Measurements from ENCODE around the gene LGALS14. TPM values are rescaled to one million over a fixed set of nuclear protein-coding genes. Genes with fewer than 3 reads are reported as not detected.
"Not testable (repeated sequence)": the region's sequence is repeated elsewhere in the genome, so short reads cannot be mapped to it uniquely, and the experiment has no call there.

LGALS14 gene
- total RNA-seq, 1 donor, result not detected

DNA sequence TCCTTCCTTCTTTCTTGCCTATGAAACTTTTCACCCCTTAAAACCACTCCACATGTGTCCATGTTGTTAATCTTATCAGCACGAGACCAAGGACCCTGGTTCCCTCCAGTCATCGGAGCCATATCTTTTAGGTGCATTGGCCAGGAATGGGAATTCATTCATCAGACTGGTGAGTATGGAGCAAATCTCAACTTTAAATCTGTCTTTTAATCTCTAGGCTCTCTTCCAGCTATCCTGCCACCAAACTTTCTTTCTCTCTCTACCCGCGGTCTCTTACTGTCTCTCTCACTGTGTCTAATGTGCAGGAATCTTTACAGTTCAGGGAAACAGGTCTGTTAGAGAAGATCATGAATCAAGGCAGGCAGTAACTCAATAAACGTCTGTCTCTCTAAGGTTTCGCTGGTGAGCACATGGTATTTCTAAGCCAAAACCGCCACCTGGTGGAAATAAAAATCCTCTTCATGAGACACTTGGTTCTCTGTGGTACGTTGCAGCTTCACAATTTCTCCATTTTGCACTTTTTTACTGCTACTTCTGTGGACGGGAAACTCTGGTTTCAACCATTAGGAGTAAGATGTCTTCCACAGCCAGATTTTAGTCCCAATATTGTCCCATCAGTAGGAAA is 32.4 kb upstream of the LGALS14 start:
- DNase-seq (ENCODE audit: low read depth), result peak; percentile 47
- peak; percentile 54 for TF ChIP-seq CTCF (IDR thresholded peaks at IDR 0.05; ENCODE audit: insufficient read depth, low read depth, low read length)
- H3K4me3 ChIP-seq (ENCODE audit: low read depth, low read length), result no peak overlapping the region

GRCh38 chr19:39672473-39672872 is 31.8 kb upstream of the LGALS14 start:
- DNase-seq (ENCODE audit: low read depth), result no peak
- no peak for TF ChIP-seq CTCF (IDR thresholded peaks at IDR 0.05; ENCODE audit: insufficient read depth, low read depth, low read length)
- no peak overlapping the region for H3K4me3 ChIP-seq (ENCODE audit: low read depth, low read length)

DNA sequence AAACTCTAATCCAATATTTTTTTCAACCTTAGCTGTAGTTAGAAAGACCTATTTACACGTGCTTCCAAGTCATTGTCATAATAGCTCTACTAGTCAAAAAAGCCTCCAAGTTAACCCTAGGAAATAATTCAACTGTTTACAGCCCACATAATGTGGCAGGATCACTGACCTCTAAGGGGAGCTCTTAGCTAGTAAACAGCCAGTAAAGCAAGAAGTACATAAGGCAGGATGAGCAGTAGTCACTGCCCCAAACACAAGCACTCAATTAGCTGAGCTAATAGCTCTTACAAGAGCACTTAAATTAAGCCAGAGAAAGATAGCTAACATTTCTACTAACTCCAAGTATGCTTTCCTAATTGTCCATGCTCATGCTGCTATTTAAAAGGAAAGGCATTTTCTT is 30.4 kb upstream of the LGALS14 start:
- not testable (repeated sequence) for DNase-seq (ENCODE audit: low read depth); H3K4me3 ChIP-seq (ENCODE audit: low read depth, low read length)

DNA sequence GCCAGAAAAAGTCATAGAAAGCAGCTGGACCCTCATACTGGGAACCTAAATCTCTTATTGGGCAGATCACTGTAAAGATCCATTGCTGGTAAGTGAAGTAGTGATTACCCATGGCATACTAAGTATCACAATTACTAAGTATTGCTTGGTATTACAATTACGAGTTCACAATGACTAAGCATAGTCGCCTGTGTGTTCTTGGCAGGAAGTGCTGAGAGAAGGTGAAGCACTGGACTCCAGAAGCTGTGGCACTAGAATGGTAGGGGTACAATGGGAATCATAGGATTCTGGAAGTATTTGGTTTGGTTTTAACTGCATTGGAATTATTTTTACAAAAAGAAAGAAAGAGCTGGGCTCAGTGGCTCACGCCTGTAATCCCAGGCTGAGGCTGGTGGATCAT is 28.3 kb upstream of the LGALS14 start:
- no peak for DNase-seq (ENCODE audit: low read depth)
- no peak for TF ChIP-seq CTCF (IDR thresholded peaks at IDR 0.05; ENCODE audit: insufficient read depth, low read depth, low read length)
- H3K4me3 ChIP-seq (ENCODE audit: low read depth, low read length), result no peak overlapping the region

- no peak for DNase-seq (ENCODE audit: low read depth)
- no peak for TF ChIP-seq CTCF (IDR thresholded peaks at IDR 0.05; ENCODE audit: insufficient read depth, low read depth, low read length)
- no peak overlapping the region for H3K4me3 ChIP-seq (ENCODE audit: low read depth, low read length)
These were observed 26.1 kb upstream of the LGALS14 start for GRCh38 chr19:39677961-39678889.

GRCh38 chr19:39679056-39679790 is 25.1 kb upstream of the LGALS14 start:
- TF ChIP-seq CTCF (IDR thresholded peaks at IDR 0.05; ENCODE audit: insufficient read depth, low read depth, low read length), result no peak
- no peak overlapping the region for H3K4me3 ChIP-seq (ENCODE audit: low read depth, low read length)
- no peak for DNase-seq (ENCODE audit: low read depth)

DNA sequence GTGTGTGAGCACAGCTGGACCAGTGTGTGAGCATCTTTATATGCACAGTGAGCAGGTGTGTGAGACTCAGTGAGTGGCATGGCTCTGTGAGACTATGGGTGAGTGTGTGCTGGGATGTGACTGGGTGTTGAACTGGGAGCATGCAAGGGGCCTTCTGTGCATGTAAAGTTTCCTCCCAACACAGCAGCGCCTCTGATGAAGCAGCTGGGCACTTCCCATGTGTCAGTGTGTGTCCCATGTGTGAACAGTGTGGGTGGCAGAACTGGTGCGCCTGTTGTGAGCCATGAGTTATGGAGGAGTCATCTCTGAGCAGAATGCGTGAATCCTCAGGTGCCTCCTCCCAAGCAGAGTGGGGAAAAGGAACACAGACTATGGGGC is 24.5 kb upstream of the LGALS14 start:
- DNase-seq (ENCODE audit: low read depth), result no peak
- no peak for TF ChIP-seq CTCF (IDR thresholded peaks at IDR 0.05; ENCODE audit: insufficient read depth, low read depth, low read length)
- H3K4me3 ChIP-seq (ENCODE audit: low read depth, low read length), result no peak overlapping the region
